GM21360 (cell line): ENCODE measurements around the gene HSD17B2.

Experiments
- ATAC-seq: cut with Tn5 transposase; IDR thresholded peaks from one replicate; pipeline ENCODE4 v1.9.1; 2021; ENCODE audit warnings: mild to moderate bottlenecking, moderate library complexity; ENCODE audit not compliant: unreplicated experiment

Gene HSD17B2

GRCh38 chr16:82017911-82018568 is 17.0 kb upstream of the HSD17B2 start:
- no peak for ATAC-seq

GRCh38 chr16:82019535-82019934 is 15.5 kb upstream of the HSD17B2 start:
- ATAC-seq = no peak

- ATAC-seq = no peak
Measured at GRCh38 chr16:82020051-82020450, 15.0 kb upstream of the HSD17B2 start.

- no peak for ATAC-seq
Measured at GRCh38 chr16:82023206-82023605, 11.8 kb upstream of the HSD17B2 start.

- ATAC-seq = no peak
Measured at GRCh38 chr16:82024316-82024715, 10.7 kb upstream of the HSD17B2 start.

GRCh38 chr16:82024883-82025282 is 10.2 kb upstream of the HSD17B2 start:
- ATAC-seq = no peak

GRCh38 chr16:82027629-82028064 is 7.4 kb upstream of the HSD17B2 start:
- ATAC-seq = no peak

- ATAC-seq = no peak
Measured at GRCh38 chr16:82031116-82032084, 3.7 kb upstream of the HSD17B2 start.

- ATAC-seq = no peak
Measured at GRCh38 chr16:82033006-82033405, 2.0 kb upstream of the HSD17B2 start.

GRCh38 chr16:82033683-82034300 is 1.3 kb upstream of the HSD17B2 start:
- no peak for ATAC-seq

- no peak for ATAC-seq
Measured at GRCh38 chr16:82037251-82037650, 2.2 kb downstream of the HSD17B2 start.

- ATAC-seq = no peak
Measured at GRCh38 chr16:82037666-82038065, 2.6 kb downstream of the HSD17B2 start.

- ATAC-seq = no peak
Measured at GRCh38 chr16:82040296-82040695, 5.2 kb downstream of the HSD17B2 start.

GRCh38 chr16:82041542-82041941 is 6.5 kb downstream of the HSD17B2 start:
- ATAC-seq = no peak

GRCh38 chr16:82042144-82042543 is 7.1 kb downstream of the HSD17B2 start:
- ATAC-seq = no peak

GRCh38 chr16:82042846-82043245 is 7.8 kb downstream of the HSD17B2 start:
- no peak for ATAC-seq

GRCh38 chr16:82043680-82044584 is 8.9 kb downstream of the HSD17B2 start:
- no peak for ATAC-seq

- no peak for ATAC-seq
Measured at GRCh38 chr16:82044585-82044911, 9.5 kb downstream of the HSD17B2 start.

GRCh38 chr16:82045465-82045864 is 10.4 kb downstream of the HSD17B2 start:
- ATAC-seq = no peak

- ATAC-seq = no peak
Measured at GRCh38 chr16:82046541-82046940, 11.5 kb downstream of the HSD17B2 start.

GRCh38 chr16:82046941-82047340 is 11.9 kb downstream of the HSD17B2 start:
- ATAC-seq = no peak
